Prostate gland (tissue), 2 donors: Measurements from ENCODE around the gene ANKAR.

Source experiments
- POLR2A ChIP-seq: fragments of 450-650 bp; IDR thresholded peaks from one replicate; pipeline ENCODE4 v1.6.1; 2016; ENCODE audit warnings: antibody characterized with exemption, mild to moderate bottlenecking
- POLR2AphosphoS5 ChIP-seq: sonication (generic); formaldehyde crosslinking; IDR thresholded peaks from one replicate; pipeline ENCODE4 v1.6.1; 2017; ENCODE audit warnings: antibody characterized with exemption
- TF ChIP-seq, protein P1 (sequence below), 4 experiments: fragments of 200-600 bp in 2 of 4; fragments of 450-650 bp in 2 of 4; sonication (generic) in 2 of 4; IDR thresholded peaks; 1 replicate in 3 of 4; 2 replicates in 1 of 4; pipeline ENCODE4 v1.5.1; 2016 to 2019; ENCODE audit warnings: antibody characterized with exemption in 4 of 4, mild to moderate bottlenecking in 2 of 4, moderate library complexity in 2 of 4

DNA sequence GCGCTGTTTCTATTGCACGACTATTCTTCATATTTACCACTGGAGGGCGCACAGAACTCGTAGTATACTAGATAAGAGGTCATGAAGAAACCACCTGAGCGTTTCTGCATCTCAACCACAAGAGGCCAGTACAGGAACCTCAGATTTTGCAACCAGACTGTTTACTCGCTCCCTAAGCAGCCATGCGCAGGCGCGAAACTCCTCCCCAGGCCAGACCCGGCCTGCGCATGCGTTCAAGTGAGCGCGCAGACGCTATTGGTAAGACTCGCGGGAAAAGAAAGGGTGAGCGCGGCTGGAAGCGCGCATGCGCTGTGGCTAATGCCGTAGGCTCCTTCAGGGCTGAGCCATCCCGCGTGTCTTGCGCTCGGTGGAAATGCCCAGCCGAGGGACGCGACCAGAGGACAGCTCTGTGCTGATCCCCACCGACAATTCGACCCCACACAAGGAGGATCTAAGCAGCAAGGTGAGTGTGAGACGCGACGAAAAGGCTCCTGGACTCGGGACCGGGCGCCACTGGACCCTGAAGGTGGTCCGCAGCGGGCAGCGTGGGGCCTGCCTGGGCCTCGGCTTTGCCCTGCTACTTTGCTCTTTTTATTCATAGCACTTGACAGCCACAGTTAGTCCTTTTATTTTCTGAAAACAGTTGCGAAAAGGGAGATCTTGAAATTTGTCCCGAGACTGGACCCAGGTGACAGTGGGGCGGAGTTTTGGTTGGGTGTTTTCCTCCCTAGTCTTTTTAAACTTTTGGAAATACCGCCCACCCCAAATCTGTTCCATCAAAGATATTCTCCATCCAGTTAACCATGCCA, 13.1 kb upstream of the ANKAR start, which contains the start of gene ASNSD1:
- TF ChIP-seq, protein P1, sequence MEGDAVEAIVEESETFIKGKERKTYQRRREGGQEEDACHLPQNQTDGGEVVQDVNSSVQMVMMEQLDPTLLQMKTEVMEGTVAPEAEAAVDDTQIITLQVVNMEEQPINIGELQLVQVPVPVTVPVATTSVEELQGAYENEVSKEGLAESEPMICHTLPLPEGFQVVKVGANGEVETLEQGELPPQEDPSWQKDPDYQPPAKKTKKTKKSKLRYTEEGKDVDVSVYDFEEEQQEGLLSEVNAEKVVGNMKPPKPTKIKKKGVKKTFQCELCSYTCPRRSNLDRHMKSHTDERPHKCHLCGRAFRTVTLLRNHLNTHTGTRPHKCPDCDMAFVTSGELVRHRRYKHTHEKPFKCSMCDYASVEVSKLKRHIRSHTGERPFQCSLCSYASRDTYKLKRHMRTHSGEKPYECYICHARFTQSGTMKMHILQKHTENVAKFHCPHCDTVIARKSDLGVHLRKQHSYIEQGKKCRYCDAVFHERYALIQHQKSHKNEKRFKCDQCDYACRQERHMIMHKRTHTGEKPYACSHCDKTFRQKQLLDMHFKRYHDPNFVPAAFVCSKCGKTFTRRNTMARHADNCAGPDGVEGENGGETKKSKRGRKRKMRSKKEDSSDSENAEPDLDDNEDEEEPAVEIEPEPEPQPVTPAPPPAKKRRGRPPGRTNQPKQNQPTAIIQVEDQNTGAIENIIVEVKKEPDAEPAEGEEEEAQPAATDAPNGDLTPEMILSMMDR (IDR thresholded peaks at IDR 0.05): peak; percentile 83 to 100 (median 99)
- TF ChIP-seq POLR2A: peak; percentile 85
- TF ChIP-seq POLR2AphosphoS5: peak; percentile 100
